H7 (cell line): ENCODE results near the gene MS4A10. TPM values are rescaled to one million over a fixed set of nuclear protein-coding genes. Genes with fewer than 3 reads are reported as not detected.
"Not testable (repeated sequence)": the region's sequence is repeated elsewhere in the genome, so short reads cannot be mapped to it uniquely, and the experiment has no call there.

Experiments used
- DNase-seq: peaks from one replicate; pipeline ENCODE4 v3.0.0; 2012
- H3K27me3 ChIP-seq: 2 replicates; pipeline ENCODE4 v1.6.0; 2011; ENCODE audit warnings: mild to moderate bottlenecking, low read length; ENCODE audit not compliant: control insufficient read depth, insufficient read depth
- H3K36me3 ChIP-seq: replicated peaks from 2 replicates; pipeline ENCODE4 v1.5.1; 2011; ENCODE audit warnings: low read length; ENCODE audit not compliant: control insufficient read depth, insufficient read depth
- H3K4me3 ChIP-seq: 2 replicates; pipeline ENCODE4 v1.5.1; 2011; ENCODE audit warnings: low read depth, mild to moderate bottlenecking, control low read depth, low read length, moderate library complexity; ENCODE audit not compliant: insufficient read depth
- total RNA-seq: library from RNA; depleted of rRNA; stranded (reverse); fragments of >200 nt; shearing (Covaris generic); gene quantifications from 2 replicates; pipeline ENCODE4 v1.2.3, GENCODE V29; 2014; rRNA removed

Gene MS4A10
- not detected in 2 replicates for total RNA-seq

DNA sequence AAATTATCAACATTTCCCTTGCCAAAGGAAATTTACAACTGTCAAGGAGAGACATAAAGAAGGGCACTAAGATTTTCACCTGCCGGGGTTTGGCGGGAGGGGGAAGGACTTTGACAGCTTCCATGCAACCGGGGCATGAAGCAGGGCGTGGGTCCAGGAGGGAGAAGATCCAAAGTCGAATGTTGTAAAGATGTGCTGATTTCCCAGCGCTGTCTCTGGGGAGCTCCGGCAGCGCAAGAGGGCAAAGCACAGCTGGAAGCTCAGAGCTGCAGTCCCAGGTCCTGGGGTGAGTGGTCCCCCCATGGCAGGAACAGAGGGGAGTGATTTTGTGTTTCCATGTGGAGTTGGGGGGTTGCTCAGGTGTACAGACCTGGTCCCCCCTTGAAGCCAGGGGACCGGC is at the start of gene MS4A10:
TSS of gene MS4A10 (plus strand) at position 198 of the 400 bp plus-strand sequence. CDS start 5,003 bp downstream, outside the sequence.
- Histone ChIP-seq H3K27me3 (no peaks in the 10 kb centered on the region), H3K4me3 (no peak within 1 kb of the TSS), H3K36me3 (no peaks in the 10 kb centered on the region)
- DNase-seq: no peak

GRCh38 chr11:60739114-60739513 is 46.0 kb upstream of the MS4A10 start:
- Histone ChIP-seq H3K27me3 (no peaks in the 10 kb centered on the region), H3K4me3 (no peak overlapping the region), H3K36me3 (no peaks in the 10 kb centered on the region)
- peak; percentile 75 for DNase-seq

DNA sequence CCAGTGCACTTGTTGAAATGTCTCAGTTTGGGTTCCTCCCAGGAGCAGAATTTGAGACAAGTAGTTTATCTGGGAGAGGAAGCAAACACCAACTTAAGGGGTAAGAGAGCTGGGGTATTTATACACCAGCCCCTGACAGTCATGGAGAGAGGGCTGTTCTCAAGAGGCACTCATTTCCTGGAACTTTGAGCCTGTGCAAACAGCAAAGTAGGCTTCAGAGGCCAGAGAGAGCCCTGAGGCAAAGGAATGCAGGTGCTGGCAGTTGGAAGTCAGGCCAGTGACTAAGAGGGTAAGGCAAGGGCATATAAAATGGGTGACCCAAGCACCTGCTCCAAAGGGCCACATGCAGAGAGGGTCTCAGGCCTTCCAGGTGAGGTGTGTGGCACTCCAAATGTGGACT is 44.6 kb upstream of the MS4A10 start:
- Histone ChIP-seq H3K4me3 (no peak overlapping the region), H3K27me3 (no peaks in the 10 kb centered on the region), H3K36me3 (no peaks in the 10 kb centered on the region)
- no peak for DNase-seq

GRCh38 chr11:60741421-60741820 is 43.7 kb upstream of the MS4A10 start:
- no peak for DNase-seq
- Histone ChIP-seq H3K4me3 (no peak overlapping the region), H3K36me3 (no peaks in the 10 kb centered on the region), H3K27me3 (no peaks in the 10 kb centered on the region)

DNA sequence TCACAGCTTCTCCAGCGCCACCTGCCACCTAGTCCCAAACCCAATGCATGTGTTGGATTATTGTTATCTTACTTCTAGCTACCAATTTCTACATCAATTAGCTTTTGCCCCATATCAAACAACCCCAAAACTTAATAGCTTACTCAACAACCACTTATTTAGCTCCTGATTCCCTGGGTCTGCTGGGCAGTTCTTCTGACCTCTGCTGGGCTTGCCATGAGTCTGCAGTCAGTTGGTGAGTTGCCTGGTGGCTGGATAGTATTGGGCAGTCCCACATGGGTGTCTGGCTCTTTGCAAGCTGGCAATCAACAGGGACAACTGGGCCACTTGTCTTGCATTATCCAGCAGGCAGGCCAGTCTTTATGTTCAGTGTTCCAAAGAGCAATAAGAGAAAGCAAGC is 42.1 kb upstream of the MS4A10 start:
- Histone ChIP-seq H3K36me3 (no peaks in the 10 kb centered on the region), H3K27me3 (no peaks in the 10 kb centered on the region), H3K4me3 (no peak overlapping the region)
- DNase-seq: no peak

- Histone ChIP-seq H3K36me3 (no peaks in the 10 kb centered on the region), H3K4me3 (no peak overlapping the region), H3K27me3 (no peaks in the 10 kb centered on the region)
- DNase-seq: no peak
These were observed 41.0 kb upstream of the MS4A10 start for GRCh38 chr11:60744114-60744513.

DNA sequence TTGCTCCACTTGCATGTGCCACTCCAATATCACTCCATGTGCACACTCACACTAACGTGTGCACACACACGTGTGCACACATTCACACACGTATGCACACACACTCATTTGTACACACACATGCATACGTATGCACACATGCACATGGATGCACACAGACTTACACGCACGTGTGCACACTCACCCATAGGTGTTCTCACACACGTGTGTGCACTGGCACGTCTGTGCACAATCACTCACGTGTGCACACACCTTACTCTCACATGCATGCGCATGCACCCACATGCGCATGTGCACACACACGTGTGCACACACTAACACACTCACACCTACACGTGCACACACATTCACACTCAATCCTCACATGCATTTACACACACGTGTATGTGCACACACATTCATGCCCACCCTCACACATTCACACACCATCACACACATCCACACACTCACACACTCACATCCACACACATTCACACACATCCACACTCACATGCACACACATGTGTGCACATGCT is 37.7 kb upstream of the MS4A10 start:
- Histone ChIP-seq H3K27me3 (no peaks in the 10 kb centered on the region), H3K4me3 (no peak overlapping the region), H3K36me3 (no peaks in the 10 kb centered on the region)
- DNase-seq: no peak

GRCh38 chr11:60748225-60748624 is 36.9 kb upstream of the MS4A10 start:
- no peak overlapping the region for H3K4me3 ChIP-seq
- no peaks in the 10 kb centered on the region for H3K27me3 ChIP-seq
- no peaks in the 10 kb centered on the region for H3K36me3 ChIP-seq
- DNase-seq: peak; percentile 41

GRCh38 chr11:60748821-60749220 is 36.3 kb upstream of the MS4A10 start:
- H3K4me3 ChIP-seq: no peak overlapping the region
- no peaks in the 10 kb centered on the region for H3K27me3 ChIP-seq
- no peaks in the 10 kb centered on the region for H3K36me3 ChIP-seq
- DNase-seq: no peak

DNA sequence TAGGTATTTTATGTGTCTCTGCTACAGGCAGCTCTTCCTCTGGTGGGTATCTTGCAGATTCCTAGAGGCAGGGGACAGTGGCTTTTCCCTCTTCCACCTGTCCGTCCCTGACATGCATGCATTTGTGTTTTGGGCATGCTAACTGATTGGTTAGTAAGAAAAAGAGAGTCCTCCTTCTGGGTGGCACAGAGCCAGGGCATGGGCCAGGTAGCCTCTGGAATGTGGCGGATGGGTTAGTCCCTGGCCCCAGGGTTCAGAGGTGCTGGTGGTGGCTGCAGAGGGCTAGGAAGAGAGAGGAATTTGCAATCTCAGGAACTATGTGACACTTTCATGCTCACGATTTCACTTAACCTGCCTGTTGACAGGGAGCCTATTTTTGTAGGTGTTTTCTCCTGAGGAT is 34.2 kb upstream of the MS4A10 start:
- DNase-seq: no peak
- Histone ChIP-seq H3K27me3 (no peaks in the 10 kb centered on the region), H3K4me3 (no peak overlapping the region), H3K36me3 (no peaks in the 10 kb centered on the region)

GRCh38 chr11:60753309-60753708 is 31.8 kb upstream of the MS4A10 start:
- H3K4me3 ChIP-seq: no peak overlapping the region
- H3K27me3 ChIP-seq: no peaks in the 10 kb centered on the region
- DNase-seq: no peak
- no peaks in the 10 kb centered on the region for H3K36me3 ChIP-seq

GRCh38 chr11:60754887-60755286 is 30.2 kb upstream of the MS4A10 start:
- H3K27me3 ChIP-seq: no peaks in the 10 kb centered on the region
- no peaks in the 10 kb centered on the region for H3K36me3 ChIP-seq
- DNase-seq: no peak
- H3K4me3 ChIP-seq: no peak overlapping the region

DNA sequence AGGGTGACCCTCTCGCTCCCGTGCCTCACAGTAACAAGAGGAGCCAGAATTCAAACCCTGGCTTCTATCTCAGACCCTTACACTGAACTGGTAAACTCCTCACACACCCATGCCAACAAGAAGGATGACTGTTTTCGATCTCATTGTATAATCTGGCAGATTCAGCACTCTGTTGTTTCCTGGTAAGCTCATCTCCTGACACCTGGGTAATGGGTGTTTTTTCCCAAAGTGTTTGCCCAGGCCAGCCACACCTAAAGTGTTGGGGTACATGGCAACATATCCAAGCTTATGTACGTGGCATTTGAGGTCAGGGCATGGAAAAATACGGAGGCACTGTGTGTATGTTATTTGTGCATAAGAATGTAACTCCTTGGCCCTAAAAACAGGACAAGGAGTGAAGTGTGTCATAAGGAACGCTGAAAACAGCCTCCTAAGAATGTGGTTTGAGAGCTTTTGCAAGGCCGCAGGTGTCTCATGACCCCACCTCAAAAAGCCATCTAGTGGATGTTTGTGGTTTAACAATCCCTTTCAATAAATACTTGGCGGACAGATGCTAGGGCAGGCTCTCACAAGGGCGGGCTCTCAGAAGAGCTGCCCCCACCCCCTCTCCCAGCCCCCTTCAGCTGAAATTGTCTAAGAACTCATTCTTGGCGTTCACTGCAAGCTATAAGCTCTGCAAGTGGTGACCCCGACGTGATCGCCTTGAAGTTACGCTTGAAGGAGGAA is 28.7 kb upstream of the MS4A10 start, which contains the start of gene MS4A15:
TSS of gene MS4A15 (plus strand) at position 561 of the 726 bp plus-strand sequence. CDS start 6,867 bp downstream, outside the sequence.
- no peaks in the 10 kb centered on the region for H3K36me3 ChIP-seq
- H3K4me3 ChIP-seq: no peak within 1 kb of the TSS
- H3K27me3 ChIP-seq: no peaks in the 10 kb centered on the region
- DNase-seq: peak; percentile 82

- Histone ChIP-seq H3K4me3 (no peak overlapping the region), H3K27me3 (no peaks in the 10 kb centered on the region), H3K36me3 (no peaks in the 10 kb centered on the region)
- no peak for DNase-seq
These were observed 27.8 kb upstream of the MS4A10 start for GRCh38 chr11:60757231-60757800.

DNA sequence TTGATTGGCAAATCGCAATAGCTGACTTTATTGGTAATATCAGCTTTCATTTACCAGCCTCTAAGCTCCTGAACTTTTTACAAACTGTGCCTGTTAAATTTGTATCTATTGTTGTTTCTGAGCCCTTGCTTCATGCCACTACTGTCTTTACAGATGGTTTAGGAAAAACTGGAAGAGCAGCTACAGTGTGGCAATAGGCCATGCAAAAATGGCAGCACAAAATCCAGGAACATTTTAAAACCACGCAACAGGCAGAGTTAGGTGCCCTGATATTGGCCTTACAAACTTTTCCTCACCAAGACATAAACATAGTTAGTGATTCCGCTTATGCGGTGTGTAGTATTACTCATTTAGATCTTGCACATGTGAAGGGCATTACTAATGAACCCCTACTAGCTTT is 26.5 kb upstream of the MS4A10 start:
- H3K36me3 ChIP-seq, H3K4me3 ChIP-seq, DNase-seq, H3K27me3 ChIP-seq: not testable (repeated sequence)
